ENCODE measurements around the gene TMEM171. TPM values are rescaled to one million over a fixed set of nuclear protein-coding genes. Genes with fewer than 3 reads are reported as not detected.

The TMEM171 gene
- total and polyA plus RNA-seq, 9 of the 15 experiments (the other 6 are each of a cell fraction or from before 2014, with no cell fraction given), result 0.08 TPM; not detected in 8

GRCh38 chr5:73106335-73106734, 14.0 kb upstream of the TMEM171 start:
- no peaks in the 10 kb centered on the region for H3K36me3 ChIP-seq (ENCODE audit: control insufficient read depth, insufficient read depth, low read length)
- intact Hi-C loops (cut with micrococcal nuclease) (no loop called here), in situ Hi-C loops (cut with MboI) (no loop called here)
- ChIA-PET CTCF (ENCODE audit: low intra/inter-chr PET ratio) (no interaction called here), POLR2A (interaction anchor here (0.5 kb wide), 1 partner anchor 67 kb away, joined by 3 read pairs; no protein-coding TSS in a partner anchor)
- H3K79me2 ChIP-seq (ENCODE audit: control insufficient read depth, insufficient read depth, low read length), result no peaks in the 10 kb centered on the region
- no peak for TF ChIP-seq MBD1 (CRISPR knock-in tag; IDR thresholded peaks at IDR 0.05)
- no peak for TF ChIP-seq ZBTB40 (IDR thresholded peaks at IDR 0.05)
- TF ChIP-seq ZBTB40 (CRISPR knock-in tag; IDR thresholded peaks at IDR 0.05), result no peak
- no peak for TF ChIP-seq PHB2 (IDR thresholded peaks at IDR 0.05; ENCODE audit: low read depth)
- TF ChIP-seq EZH2 (IDR thresholded peaks at IDR 0.05; ENCODE audit: borderline replicate concordance, low read depth, low read length), result no peak
- TF ChIP-seq ZNF316 (IDR thresholded peaks at IDR 0.05), result no peak
- no peak for TF ChIP-seq LARP7 (IDR thresholded peaks at IDR 0.05)
- TF ChIP-seq SFPQ (IDR thresholded peaks at IDR 0.05; ENCODE audit: low read depth, low read length), result no peak
- TF ChIP-seq ZBTB7A (IDR thresholded peaks at IDR 0.05; ENCODE audit: borderline replicate concordance, control insufficient read depth, low read depth, low read length), result no peak
- TF ChIP-seq BCL6 (CRISPR knock-in tag; IDR thresholded peaks at IDR 0.05), result no peak
- H3K9me3 ChIP-seq (replicated peaks; ENCODE audit: control insufficient read depth, insufficient read depth, low read depth, low read length), result no peaks in the 10 kb centered on the region
- H2AFZ ChIP-seq (ENCODE audit: low read depth, low read length), result no peak overlapping the region
- no peaks in the 10 kb centered on the region for H4K20me1 ChIP-seq (replicated peaks; ENCODE audit: control insufficient read depth, insufficient read depth, low read length)
- H3K9ac ChIP-seq (ENCODE audit: insufficient read depth in 1 of 2, low read depth in 2 of 2, low read length in 2 of 2), result no peak overlapping the region
- H3K27ac ChIP-seq (ENCODE audit: extremely low read depth, low read depth, low read length), result no peak overlapping the region
- H3K4me3 ChIP-seq, result no peak overlapping the region
- FAIRE-seq, result no peak
- no peak for ATAC-seq
- no TSS peak for BruUV-seq (replicated peaks)
- no peak overlapping the region for H3K4me2 ChIP-seq (ENCODE audit: insufficient read depth, low read length)
- no peak for DNase-seq (ENCODE audit: extremely low read depth in 1 of 4, low spot score in 3 of 4)
- H3K27me3 ChIP-seq (ENCODE audit: control insufficient read depth in 2 of 2, insufficient read depth in 2 of 2, low read length in 2 of 2), result no peaks in the 10 kb centered on the region; a peak in 1 of 5 replicates
- no peaks in the 10 kb centered on the region for H3K9me1 ChIP-seq (ENCODE audit: control insufficient read depth, insufficient read depth, low read length)
- H3K4me1 ChIP-seq (replicated peaks in 1 of 2; ENCODE audit: control insufficient read depth in 2 of 2, insufficient read depth in 2 of 2, low read length in 2 of 2), result no peaks in the 10 kb centered on the region
